Activated CD8-positive, alpha-beta memory T cell treated with anti-CD3 and anti-CD28 coated beads, Interleukin-2, amount 50 U/mL, for 1 hour (primary cell): ENCODE measurements around the gene CYP4F2.
"Not testable (repeated sequence)": the region's sequence is repeated elsewhere in the genome, so short reads cannot be mapped to it uniquely, and the experiment has no call there.

ENCODE experiments used
- DNase-seq: peaks from one replicate; pipeline ENCODE4 v3.0.0-alpha.2; 2020; ENCODE audit errors: extremely low read depth

Gene CYP4F2

GRCh38 chr19:15900032-15900431 lies 2.2 kb upstream of the CYP4F2 start:
- DNase-seq = not testable (repeated sequence)

DNA sequence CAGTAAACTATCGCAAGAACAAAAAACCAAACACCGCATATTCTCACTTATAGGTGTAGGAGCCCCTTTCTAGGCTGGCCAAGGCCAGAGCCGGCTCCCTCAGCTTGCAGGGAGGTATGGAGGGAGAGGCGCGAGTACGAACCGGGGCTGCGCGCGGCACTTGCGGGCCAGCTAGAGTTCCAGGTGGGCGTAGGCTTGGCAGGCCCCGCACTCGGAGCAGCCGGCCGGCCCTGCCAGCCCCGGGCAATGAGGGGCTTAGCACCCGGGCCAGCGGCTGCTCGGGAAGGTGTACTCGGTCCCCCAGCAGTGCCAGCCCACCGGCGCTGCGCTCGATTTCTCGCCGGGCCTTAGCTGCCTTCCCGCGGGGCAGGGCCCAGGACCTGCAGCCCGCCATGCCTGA lies 1.7 kb upstream of the CYP4F2 start:
- DNase-seq = not testable (repeated sequence)

DNA sequence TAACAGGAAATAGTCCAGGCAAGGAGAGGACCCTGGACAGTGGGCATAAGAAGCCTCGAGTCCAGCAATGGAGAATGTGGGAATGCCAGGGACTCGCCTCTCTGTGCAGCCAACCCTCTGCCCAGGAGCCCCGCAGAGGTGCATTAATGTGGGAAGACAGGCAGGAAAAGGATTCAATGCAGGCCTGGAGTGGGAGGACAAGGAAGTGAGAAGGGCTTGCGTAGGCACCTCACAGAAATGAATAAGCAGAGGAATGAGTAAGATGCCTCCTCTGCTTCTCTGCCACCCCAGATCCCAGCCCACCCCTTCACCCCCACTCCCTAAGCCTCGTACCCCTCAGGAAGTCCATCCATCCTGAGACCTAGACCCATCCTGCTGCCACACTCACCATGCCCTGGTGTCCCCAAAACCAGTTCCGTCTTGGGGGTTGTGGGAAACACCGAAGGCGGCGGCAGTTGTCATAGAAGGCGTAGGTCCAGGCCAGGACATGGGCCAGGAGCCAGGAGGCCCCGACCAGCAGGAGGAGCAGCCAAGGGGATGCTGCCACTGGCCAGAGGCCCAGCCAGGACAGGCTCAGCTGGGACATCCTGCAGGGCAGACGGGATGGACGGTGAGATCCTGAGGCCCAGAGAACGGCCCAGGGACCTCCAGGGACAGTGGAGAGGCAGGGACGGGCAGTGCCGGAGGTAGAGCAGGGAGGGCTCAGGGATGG lies 692 bp downstream of the CYP4F2 start:
- DNase-seq = no peak

- no peak for DNase-seq
These were observed 1.9 kb downstream of the CYP4F2 start for GRCh38 chr19:15895876-15896430.

DNA sequence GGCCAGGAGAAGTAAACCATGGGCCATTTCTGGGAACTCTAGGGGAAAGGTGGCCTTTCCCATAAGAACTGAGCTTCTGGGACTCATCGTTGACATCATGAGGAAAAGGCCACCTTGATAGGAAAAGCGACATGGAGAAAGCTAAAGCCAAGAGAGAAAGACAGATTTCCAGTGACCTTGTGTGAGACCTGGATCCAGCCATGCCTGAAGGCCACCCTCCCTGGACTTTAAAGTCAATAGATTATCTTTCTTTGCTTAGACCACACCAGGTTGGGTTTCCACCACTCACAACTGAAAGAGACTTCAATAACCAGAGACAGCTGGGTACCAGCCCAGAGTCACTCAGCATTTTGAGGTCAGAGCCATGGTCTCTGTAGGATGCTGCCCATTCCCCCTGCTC lies 3.5 kb downstream of the CYP4F2 start:
- DNase-seq = no peak

DNA sequence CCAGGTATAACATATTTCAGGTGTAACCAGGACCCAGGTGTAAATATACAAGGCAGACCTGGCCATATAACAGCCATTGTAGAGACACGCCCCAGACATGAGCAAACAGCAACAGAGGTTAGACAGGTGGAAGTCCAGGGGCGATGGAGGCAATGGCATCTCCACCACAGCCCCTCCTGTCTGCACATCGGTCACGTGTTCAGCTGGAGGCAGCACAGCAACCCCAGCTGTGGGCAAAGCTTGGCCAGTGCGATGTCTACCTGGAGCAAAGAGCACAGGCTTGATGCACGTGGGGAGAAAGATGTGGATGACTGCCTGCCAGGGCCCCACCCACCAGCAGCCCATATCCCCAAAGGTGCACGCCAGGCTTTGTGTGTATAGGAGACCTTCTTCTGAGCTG lies 4.4 kb downstream of the CYP4F2 start:
- no peak for DNase-seq

DNA sequence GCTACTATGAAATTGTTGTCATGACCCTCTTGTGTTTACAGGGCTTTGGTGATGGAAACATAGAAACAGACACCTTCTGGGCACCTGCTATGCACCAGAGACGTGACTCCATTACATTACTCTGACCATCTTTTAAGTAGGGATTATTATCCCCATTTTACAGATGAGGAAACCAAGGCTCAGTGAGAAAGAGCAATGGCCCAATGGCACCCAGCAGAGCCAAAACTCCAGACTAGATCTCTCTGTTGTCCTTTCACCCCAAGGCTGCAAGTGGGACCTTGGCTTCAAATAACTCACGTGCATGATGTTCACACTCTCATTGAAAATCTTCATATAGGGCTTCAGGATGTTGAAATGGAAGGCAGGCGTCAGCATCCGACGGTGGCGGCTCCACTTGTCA lies 5.9 kb downstream of the CYP4F2 start:
- no peak for DNase-seq

DNA sequence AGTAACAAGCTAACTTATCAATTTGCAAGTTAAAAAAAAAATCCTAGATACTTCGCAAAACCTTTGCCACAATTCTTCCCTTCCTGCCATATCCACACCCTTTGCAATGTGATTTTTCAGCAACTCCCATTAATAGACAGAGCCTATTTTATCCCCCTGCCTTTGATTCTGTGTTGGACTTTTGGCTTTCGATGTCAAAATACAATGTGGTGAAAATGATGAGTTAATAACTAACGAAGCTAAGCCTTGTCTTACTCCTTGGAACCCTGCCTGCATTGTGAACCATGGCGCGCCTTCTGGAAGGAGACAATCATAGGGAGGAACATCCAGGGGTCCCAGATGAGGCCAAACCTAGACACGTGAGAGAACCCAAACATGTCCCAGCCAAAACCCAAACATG lies 6.4 kb downstream of the CYP4F2 start:
- DNase-seq = no peak

- DNase-seq = not testable (repeated sequence)
These were observed 8.5 kb downstream of the CYP4F2 start for GRCh38 chr19:15889339-15889738.

DNA sequence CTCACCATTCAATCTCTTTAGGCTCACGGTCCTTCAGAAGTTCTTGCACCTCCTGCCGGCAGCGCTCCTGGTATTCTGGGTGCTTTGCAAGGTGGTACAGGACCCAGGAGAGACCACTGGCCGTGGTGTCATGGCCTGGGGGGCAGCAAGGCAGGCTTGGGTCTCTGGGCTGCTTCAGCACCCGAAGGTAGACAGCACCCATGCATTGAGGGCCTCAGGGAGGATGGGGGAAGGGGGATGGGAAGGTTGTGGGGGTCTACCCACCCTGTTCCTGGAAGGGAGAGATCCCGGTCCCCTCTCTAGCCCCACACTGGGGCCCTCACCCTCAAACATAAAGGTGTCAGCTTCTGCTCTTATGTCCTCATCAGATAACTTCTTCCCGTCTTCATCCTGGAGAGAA lies 12.0 kb downstream of the CYP4F2 start:
- DNase-seq = no peak

DNA sequence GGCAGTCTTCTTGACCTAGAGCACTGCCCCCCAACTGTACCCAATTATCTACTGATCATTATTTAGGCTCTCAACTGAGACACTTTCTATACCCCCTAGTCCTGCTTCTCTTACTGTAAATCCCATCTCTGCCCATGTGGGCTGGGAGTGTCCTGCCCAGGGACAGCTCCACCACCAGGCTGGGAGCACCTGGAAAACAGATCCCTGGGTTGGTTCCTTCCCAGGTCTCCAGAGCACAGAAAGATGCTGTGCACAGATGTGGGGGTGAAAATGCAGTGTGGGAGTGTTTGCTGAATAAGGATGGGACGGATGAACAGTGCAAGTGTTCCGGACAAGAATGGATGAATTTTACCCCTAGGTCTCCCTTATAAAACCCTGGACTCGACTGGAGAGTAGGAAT lies 12.7 kb downstream of the CYP4F2 start:
- DNase-seq = no peak

GRCh38 chr19:15883329-15883728 lies 14.5 kb downstream of the CYP4F2 start:
- DNase-seq = not testable (repeated sequence)

- no peak for DNase-seq
These were observed 22.9 kb downstream of the CYP4F2 start for GRCh38 chr19:15874821-15875474.

DNA sequence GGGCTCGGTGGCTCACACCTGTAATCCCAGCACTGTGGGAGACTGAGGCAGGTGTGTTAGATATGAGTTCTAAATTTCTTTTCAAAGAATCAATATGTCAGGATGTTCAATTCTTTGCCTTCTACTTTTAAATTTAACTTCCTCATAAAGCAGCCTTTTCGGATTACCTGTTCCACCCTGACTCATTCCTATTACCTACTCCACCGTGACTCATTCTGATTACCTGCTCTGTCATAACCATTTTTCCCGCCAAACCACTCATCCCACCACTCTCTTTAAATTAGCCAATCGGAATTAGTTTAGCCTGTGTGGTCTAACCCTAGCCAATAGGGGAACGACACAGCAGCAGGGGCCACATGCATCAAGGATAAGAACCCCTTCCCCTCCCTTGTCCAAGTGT lies 24.1 kb downstream of the CYP4F2 start:
- not testable (repeated sequence) for DNase-seq

DNA sequence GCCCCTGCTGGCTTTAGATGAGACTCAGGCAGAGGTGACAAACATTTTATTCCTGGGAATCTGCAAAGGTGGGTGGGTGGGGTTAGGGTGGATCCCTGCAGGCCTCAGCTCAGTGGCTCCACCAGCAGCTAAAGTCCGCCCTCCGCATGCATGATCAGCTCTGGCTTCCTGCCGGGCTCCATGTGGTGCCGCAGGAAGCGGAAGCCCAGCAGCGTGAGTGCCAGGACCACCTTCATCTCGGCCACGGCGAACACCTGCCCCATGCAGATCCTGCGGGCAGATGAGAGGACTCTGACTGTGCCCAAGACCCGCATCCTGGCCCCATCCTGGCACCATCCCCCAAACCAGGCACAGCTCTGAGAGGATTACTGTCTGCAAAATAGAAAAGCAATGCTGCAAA lies 26.3 kb downstream of the CYP4F2 start:
- no peak for DNase-seq

DNA sequence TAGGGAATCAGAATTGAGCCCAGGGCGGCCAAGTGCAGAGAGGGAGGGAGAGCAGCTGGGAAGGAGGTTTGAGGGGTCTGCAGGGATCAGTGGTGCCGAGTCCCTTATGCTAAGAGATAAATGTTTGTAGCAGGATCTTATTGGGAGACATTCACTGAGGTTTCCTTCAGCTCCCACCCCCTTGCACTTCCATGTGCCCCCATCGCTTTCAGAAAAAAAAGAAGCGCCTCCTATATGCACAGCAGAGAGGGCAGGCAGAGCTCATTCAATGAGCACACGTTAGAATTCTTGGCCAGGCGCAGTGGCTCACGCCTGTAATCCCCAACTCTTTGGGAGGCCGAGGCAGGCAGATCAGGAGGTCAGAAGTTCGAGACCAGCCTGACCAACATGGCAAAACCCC lies 28.0 kb downstream of the CYP4F2 start:
- no peak for DNase-seq

GRCh38 chr19:15869109-15869555 lies 28.7 kb downstream of the CYP4F2 start:
- peak; percentile 7 for DNase-seq

DNA sequence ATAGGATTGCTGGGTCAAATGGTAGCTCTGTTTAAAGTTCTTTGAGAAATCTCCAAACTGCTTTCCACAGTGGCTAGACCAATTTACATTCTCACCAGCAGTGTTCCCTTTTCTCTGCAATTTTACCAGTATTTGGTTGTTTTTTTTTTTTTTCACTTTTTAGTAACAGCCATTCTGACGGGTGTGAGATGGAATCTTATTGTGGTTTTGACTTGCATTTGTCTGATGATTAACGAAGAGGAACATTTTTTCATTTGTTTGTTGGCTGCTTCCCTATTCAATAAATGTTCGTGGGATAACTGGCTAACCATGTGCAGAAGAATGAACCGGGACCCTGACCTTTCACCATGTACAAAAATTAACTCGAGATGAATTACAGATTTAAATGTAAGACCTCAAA lies 31.2 kb downstream of the CYP4F2 start:
- DNase-seq = no peak

GRCh38 chr19:15864824-15865223 lies 33.0 kb downstream of the CYP4F2 start:
- no peak for DNase-seq

DNA sequence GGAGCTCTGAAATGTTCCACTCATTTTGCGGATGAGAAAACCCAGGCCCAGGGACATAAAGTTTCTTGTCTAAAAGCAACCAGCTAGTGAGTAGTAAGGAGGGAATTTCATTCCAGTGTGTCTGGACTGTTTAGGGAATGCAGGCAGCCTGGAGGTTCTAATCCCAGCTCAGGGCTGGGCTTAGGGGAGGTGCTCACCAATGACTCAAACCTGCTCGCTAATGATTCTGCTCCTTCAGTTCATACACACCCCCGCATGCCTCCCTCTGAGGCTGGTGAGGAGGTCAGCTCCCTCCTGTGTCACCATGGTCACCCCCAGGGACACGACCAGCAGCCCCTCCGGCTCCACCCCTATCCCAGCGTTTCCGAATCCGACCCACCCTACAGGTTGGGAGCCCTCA lies 34.6 kb downstream of the CYP4F2 start:
- DNase-seq = no peak

- no peak for DNase-seq
These were observed 35.4 kb downstream of the CYP4F2 start for GRCh38 chr19:15862444-15862843.

GRCh38 chr19:15860522-15860921 lies 37.4 kb downstream of the CYP4F2 start:
- DNase-seq = no peak

DNA sequence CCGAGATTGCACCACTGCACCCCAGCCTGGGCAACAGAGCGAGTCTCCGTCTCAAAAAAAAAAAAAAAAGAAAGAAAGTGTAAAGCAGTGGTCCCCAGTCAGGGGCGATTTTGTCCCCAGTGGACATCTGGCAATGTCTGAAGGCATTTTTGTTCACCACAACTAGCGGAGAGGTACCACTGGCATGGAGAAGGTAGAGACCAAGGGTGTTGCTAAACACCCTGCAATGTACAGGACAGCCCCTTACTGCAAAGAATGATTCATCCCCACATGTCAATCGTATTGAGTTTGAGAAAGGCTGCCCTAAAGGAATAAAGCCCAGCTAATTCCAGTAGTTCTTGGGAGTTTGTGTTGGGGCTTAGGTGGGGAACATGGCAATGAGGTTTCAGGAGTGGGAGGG lies 38.7 kb downstream of the CYP4F2 start:
- DNase-seq = no peak
